ENCODE data around the gene PIGN.

DNA sequence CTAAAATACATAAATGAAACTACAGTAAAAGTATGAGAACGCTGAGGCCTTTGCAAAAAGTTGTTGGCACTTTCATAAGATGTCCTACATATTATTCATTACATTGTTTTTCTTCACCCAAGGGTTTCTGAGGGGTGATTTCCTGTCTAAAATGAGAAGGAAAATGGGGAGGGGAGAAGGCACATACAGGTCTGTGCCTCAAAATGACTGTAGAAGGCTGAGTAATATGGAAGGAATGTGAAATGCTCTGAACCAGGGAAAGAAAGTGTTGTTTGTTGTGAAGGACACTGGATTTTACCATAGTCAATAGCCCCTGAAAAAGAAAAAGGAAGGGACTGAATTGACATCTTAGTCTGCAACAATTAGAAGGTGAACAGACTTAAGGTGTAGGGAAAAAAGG is 194.6 kb downstream of the PIGN start:
- TF ChIP-seq POLR2A (IDR thresholded peaks at IDR 0.05; ENCODE audit: low read depth, low read length): no peak
- no peak for TF ChIP-seq POLR2AphosphoS5 (IDR thresholded peaks at IDR 0.05; ENCODE audit: low read depth, low read length)
- no peak for TF ChIP-seq TAF1 (IDR thresholded peaks at IDR 0.05; ENCODE audit: low read depth, low read length)
